Gastrocnemius medialis (tissue), 4 donors: ENCODE data around the gene IL1RL1.

Experiments
- POLR2A ChIP-seq, 2 donors: fragments of 450-650 bp; IDR thresholded peaks; one replicate each; pipeline ENCODE4 v1.6.1; 2017; ENCODE audit warnings: antibody characterized with exemption in 2 of 2, mild to moderate bottlenecking in 2 of 2, moderate library complexity in 2 of 2
- TF ChIP-seq, protein P1 (sequence below), 5 experiments: fragments of 450-650 bp in 3 of 5; fragments of 200-600 bp in 2 of 5; sonication (generic) in 2 of 5; IDR thresholded peaks in 4 of 5; conservative IDR thresholded peaks in 1 of 5; 1 replicate in 4 of 5; 2 replicates in 1 of 5; pipeline ENCODE4 v1.5.1; 2016 to 2019; ENCODE audit warnings: antibody characterized with exemption in 5 of 5, mild to moderate bottlenecking in 3 of 5, moderate library complexity in 3 of 5

DNA sequence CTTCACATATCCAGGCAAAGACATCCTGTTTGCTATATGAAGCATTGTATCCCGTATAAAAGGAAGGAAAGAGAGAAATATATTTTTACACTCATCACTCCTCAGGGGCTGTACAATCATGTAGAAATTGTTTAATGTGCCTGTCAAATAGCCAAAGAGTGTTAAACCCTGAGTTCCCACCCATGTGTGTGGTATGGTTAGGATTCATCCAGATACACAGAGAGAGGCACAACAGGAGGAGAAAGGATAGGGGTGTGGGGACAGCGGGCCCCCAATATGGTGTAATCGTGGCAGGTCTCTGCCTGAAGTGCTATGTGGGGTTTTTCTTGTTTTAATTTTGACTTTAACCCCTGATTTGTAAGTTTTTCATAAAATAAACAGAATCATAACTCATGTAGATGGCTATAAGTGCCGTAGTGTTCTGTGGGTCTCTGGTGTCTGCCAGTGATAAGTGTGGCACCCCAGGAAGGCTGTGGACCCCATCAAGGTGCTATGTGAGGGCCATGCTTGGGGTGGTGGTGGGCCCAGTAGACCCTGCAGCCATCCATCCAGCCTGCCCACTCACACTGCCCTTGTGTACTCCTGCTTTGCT, 34.1 kb downstream of the IL1RL1 start:
- TF ChIP-seq, protein P1, sequence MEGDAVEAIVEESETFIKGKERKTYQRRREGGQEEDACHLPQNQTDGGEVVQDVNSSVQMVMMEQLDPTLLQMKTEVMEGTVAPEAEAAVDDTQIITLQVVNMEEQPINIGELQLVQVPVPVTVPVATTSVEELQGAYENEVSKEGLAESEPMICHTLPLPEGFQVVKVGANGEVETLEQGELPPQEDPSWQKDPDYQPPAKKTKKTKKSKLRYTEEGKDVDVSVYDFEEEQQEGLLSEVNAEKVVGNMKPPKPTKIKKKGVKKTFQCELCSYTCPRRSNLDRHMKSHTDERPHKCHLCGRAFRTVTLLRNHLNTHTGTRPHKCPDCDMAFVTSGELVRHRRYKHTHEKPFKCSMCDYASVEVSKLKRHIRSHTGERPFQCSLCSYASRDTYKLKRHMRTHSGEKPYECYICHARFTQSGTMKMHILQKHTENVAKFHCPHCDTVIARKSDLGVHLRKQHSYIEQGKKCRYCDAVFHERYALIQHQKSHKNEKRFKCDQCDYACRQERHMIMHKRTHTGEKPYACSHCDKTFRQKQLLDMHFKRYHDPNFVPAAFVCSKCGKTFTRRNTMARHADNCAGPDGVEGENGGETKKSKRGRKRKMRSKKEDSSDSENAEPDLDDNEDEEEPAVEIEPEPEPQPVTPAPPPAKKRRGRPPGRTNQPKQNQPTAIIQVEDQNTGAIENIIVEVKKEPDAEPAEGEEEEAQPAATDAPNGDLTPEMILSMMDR (IDR thresholded peaks at IDR 0.05 in 4 of 5, conservative IDR thresholded peaks at IDR 0.05 in 1 of 5), result no peak
- no peak for TF ChIP-seq POLR2A (IDR thresholded peaks at IDR 0.05)
